H1 (cell line): ENCODE results near the gene BHMT. TPM values are rescaled to one million over a fixed set of nuclear protein-coding genes. Genes with fewer than 3 reads are reported as not detected.

ENCODE experiments used
- CTCF ChIA-PET: fragments of 300-600 bp; sonication (Branson Sonifier 250); formaldehyde crosslinking; loops from one replicate; lab custom pipeline; 2021; ENCODE audit not compliant: partially characterized antibody; lab: Charles Lee
- POLR2A ChIA-PET: fragments of 300-600 bp; sonication (Branson Sonifier 250); formaldehyde crosslinking; loops from one replicate; lab custom pipeline; 2021; ENCODE audit warnings: inconsistent platforms; ENCODE audit not compliant: partially characterized antibody; lab: Charles Lee
- DNase-seq, 2 experiments: peaks; one replicate each; pipeline versions ENCODE4 v3.0.0 to v3.0.0-alpha.2; 2010 to 2022; ENCODE audit warnings: low spot score in 2 of 2, low read depth in 1 of 2, mixed read lengths in 1 of 2
- FAIRE-seq: peaks from 2 replicates; lab custom pipeline; 2011; peaks lifted over from hg19 to GRCh38; lab: Jason Lieb, UNC
- H2AFZ ChIP-seq: 2 replicates; pipeline ENCODE4 v1.8.1; 2012; ENCODE audit warnings: low read length, inconsistent platforms
- H2AK5ac ChIP-seq: 2 replicates; pipeline ENCODE4 v1.6.1; 2013; ENCODE audit warnings: low read depth, low read length
- H2BK120ac ChIP-seq: replicated peaks from 2 replicates; pipeline ENCODE3; 2013; ENCODE audit warnings: low read depth, low read length, inconsistent platforms
- H2BK12ac ChIP-seq: 2 replicates; pipeline ENCODE4 v1.6.1; 2013; ENCODE audit warnings: low read depth, low read length
- H2BK15ac ChIP-seq: 2 replicates; pipeline ENCODE4 v1.6.1; 2013; ENCODE audit warnings: low read length
- H2BK20ac ChIP-seq: 2 replicates; pipeline ENCODE4 v1.6.1; 2013; ENCODE audit warnings: low read length
- H2BK5ac ChIP-seq: 2 replicates; pipeline ENCODE4 v1.6.1; 2013; ENCODE audit warnings: low read depth, low read length
- H3K14ac ChIP-seq: 2 replicates; pipeline ENCODE4 v1.6.1; 2013; ENCODE audit warnings: inconsistent platforms; ENCODE audit not compliant: insufficient read length
- H3K18ac ChIP-seq: 2 replicates; pipeline ENCODE4 v1.6.1; 2013; ENCODE audit warnings: low read length; ENCODE audit errors: extremely low read depth
- H3K23ac ChIP-seq: 2 replicates; pipeline ENCODE4 v1.6.1; 2013; ENCODE audit warnings: inconsistent platforms; ENCODE audit not compliant: insufficient read length
- H3K23me2 ChIP-seq: 2 replicates; pipeline ENCODE4 v1.6.1; 2013; ENCODE audit warnings: low read depth, low read length
- H3K27ac ChIP-seq: 2 replicates; pipeline ENCODE4 v1.6.1; 2011; ENCODE audit warnings: low read depth, low read length, inconsistent platforms
- H3K27me3 ChIP-seq, 4 experiments: replicated peaks in 1 of 4; 1 replicate in 1 of 4; 2 replicates in 3 of 4; pipeline versions ENCODE4 v1.6.1 to v1.8.1; 2011 to 2013; ENCODE audit warnings: low read length in 3 of 4, mild to moderate bottlenecking in 3 of 4, inconsistent platforms in 2 of 4, mixed read lengths in 2 of 4, moderate library complexity in 1 of 4; ENCODE audit not compliant: control insufficient read depth in 3 of 4, insufficient read depth in 3 of 4; ENCODE audit errors: extremely low read depth in 1 of 4
- H3K36me3 ChIP-seq, 4 experiments: 2 replicates each; pipeline versions ENCODE4 v1.6.1 to v1.8.1; 2011 to 2013; ENCODE audit warnings: mild to moderate bottlenecking in 4 of 4, low read length in 3 of 4, moderate library complexity in 2 of 4, control low read depth in 1 of 4, inconsistent platforms in 1 of 4; ENCODE audit not compliant: insufficient read depth in 4 of 4, control insufficient read depth in 2 of 4
- H3K4ac ChIP-seq: replicated peaks from 2 replicates; pipeline ENCODE3; 2013; ENCODE audit warnings: low read length, low read depth, mixed read lengths, inconsistent platforms; ENCODE audit not compliant: insufficient read length
- H3K4me1 ChIP-seq, 4 experiments: replicated peaks in 1 of 4; 1 replicate in 1 of 4; 2 replicates in 3 of 4; pipeline versions ENCODE4 v1.6.1 to v1.8.1; 2011 to 2013; ENCODE audit warnings: low read length in 3 of 4, inconsistent platforms in 2 of 4, mixed read lengths in 1 of 4; ENCODE audit not compliant: insufficient read depth in 4 of 4, control insufficient read depth in 3 of 4
- H3K4me2 ChIP-seq, 2 experiments: 2 replicates each; pipeline versions ENCODE4 v1.6.1 to v1.8.1; 2011 to 2013; ENCODE audit warnings: low read depth in 2 of 2, low read length in 2 of 2, control low read depth in 1 of 2, inconsistent platforms in 1 of 2, mild to moderate bottlenecking in 1 of 2; ENCODE audit not compliant: insufficient read depth in 1 of 2
- H3K4me3 ChIP-seq, 4 experiments: fragments of 200-600, 300-600 bp in 1 of 4; sonication (generic), shearing (Covaris generic), sonication (Bioruptor Twin) in 1 of 4; 2 replicates each; pipeline versions ENCODE4 v1.5.1 to v1.8.1; 2011 to 2016; ENCODE audit warnings: low read length in 4 of 4, low read depth in 3 of 4, control low read depth in 2 of 4, inconsistent platforms in 2 of 4, mild to moderate bottlenecking in 2 of 4, mixed read lengths in 1 of 4, moderate library complexity in 1 of 4; ENCODE audit not compliant: insufficient read depth in 2 of 4; ENCODE audit errors: extremely low read depth in 1 of 4
- H3K56ac ChIP-seq: replicated peaks from 2 replicates; pipeline ENCODE3; 2013; ENCODE audit warnings: low read depth, mild to moderate bottlenecking, mixed read lengths, low read length, inconsistent platforms; ENCODE audit not compliant: insufficient read length
- H3K79me1 ChIP-seq: 2 replicates; pipeline ENCODE4 v1.6.1; 2013; ENCODE audit warnings: low read depth, low read length, control low read depth
- H3K79me2 ChIP-seq, 2 experiments: 2 replicates each; pipeline versions ENCODE4 v1.6.1 to v1.8.1; 2012 to 2013; ENCODE audit warnings: low read length in 2 of 2, mild to moderate bottlenecking in 2 of 2, inconsistent platforms in 1 of 2; ENCODE audit not compliant: insufficient read depth in 2 of 2, control insufficient read depth in 1 of 2
- H3K9ac ChIP-seq, 4 experiments: replicated peaks in 1 of 4; 1 replicate in 1 of 4; 2 replicates in 3 of 4; pipeline versions ENCODE4 v1.6.1 to v1.8.1; 2011 to 2013; ENCODE audit warnings: low read depth in 3 of 4, low read length in 3 of 4, control low read depth in 2 of 4, mild to moderate bottlenecking in 2 of 4, moderate library complexity in 2 of 4, inconsistent platforms in 1 of 4; ENCODE audit errors: extremely low read depth in 1 of 4
- H3K9me3 ChIP-seq, 2 experiments: 2 replicates each; pipeline versions ENCODE4 v1.6.1 to v1.8.1; 2012 to 2013; ENCODE audit warnings: mild to moderate bottlenecking in 2 of 2, moderate library complexity in 2 of 2, control low read depth in 1 of 2, inconsistent platforms in 1 of 2, low read depth in 1 of 2, low read length in 1 of 2, mixed read lengths in 1 of 2; ENCODE audit not compliant: insufficient read depth in 2 of 2
- H4K20me1 ChIP-seq, 2 experiments: replicated peaks in 1 of 2; 2 replicates each; pipeline versions ENCODE3 to v1.8.1; 2011 to 2013; ENCODE audit warnings: inconsistent platforms in 2 of 2, low read length in 2 of 2, mild to moderate bottlenecking in 1 of 2; ENCODE audit not compliant: insufficient read depth in 2 of 2, control insufficient read depth in 1 of 2
- H4K5ac ChIP-seq: 2 replicates; pipeline ENCODE4 v1.6.1; 2013; ENCODE audit warnings: low read length, low read depth, mixed read lengths, inconsistent platforms; ENCODE audit not compliant: insufficient read length
- H4K8ac ChIP-seq: 2 replicates; pipeline ENCODE4 v1.8.0; 2013; ENCODE audit warnings: mild to moderate bottlenecking, moderate library complexity, low read length, inconsistent platforms; ENCODE audit not compliant: insufficient read depth; ENCODE audit errors: extremely low read depth
- H4K91ac ChIP-seq: replicated peaks from 2 replicates; pipeline ENCODE3; 2013; ENCODE audit warnings: low read length, mixed read lengths, inconsistent platforms; ENCODE audit not compliant: insufficient read length
- BACH1 ChIP-seq: IDR thresholded peaks from 2 replicates; pipeline ENCODE4 v1.6.1; 2012; ENCODE audit warnings: low read length, improper control_type of control experiment
- BCL11A ChIP-seq, 2 experiments: IDR thresholded peaks; one replicate each; pipeline ENCODE4 v1.6.1; 2011; ENCODE audit warnings: low read depth in 2 of 2, low read length in 2 of 2, mild to moderate bottlenecking in 2 of 2
- CHD1 ChIP-seq: IDR thresholded peaks from 2 replicates; pipeline ENCODE4 v1.6.1; 2012; ENCODE audit warnings: low read depth, low read length, improper control_type of control experiment
- CREB1 ChIP-seq: IDR thresholded peaks from 2 replicates; pipeline ENCODE4 v1.6.1; 2012; ENCODE audit warnings: inconsistent platforms
- MAFK ChIP-seq: IDR thresholded peaks from 2 replicates; pipeline ENCODE4 v1.6.1; 2012; ENCODE audit warnings: low read depth, mild to moderate bottlenecking, improper control_type of control experiment, low read length
- POLR2A ChIP-seq, 2 experiments: IDR thresholded peaks; 1 replicate in 1 of 2; 2 replicates in 1 of 2; pipeline ENCODE4 v1.6.1; 2011; ENCODE audit warnings: low read depth in 2 of 2, low read length in 2 of 2, mild to moderate bottlenecking in 2 of 2; ENCODE audit errors: control extremely low read depth in 1 of 2
- SIN3A ChIP-seq, 2 experiments: IDR thresholded peaks in 1 of 2; conservative IDR thresholded peaks in 1 of 2; 2 replicates each; pipeline ENCODE4 v1.6.1; 2011 to 2012; ENCODE audit warnings: low read length in 2 of 2, improper control_type of control experiment in 1 of 2, low read depth in 1 of 2, mild to moderate bottlenecking in 1 of 2
- WGBS, 2 experiments: shearing (Covaris generic) in 1 of 2; methylation state at CpG; one replicate each; pipeline versions ENCODE4 v1.1.6 to v1.1.7; 2013 to 2015; ENCODE audit warnings: low lambda C conversion rate in 2 of 2, mixed read lengths in 2 of 2, inconsistent platforms in 1 of 2, low coverage in 1 of 2, missing lambda C conversion rate in 1 of 2; ENCODE audit not compliant: insufficient replicate concordance in 2 of 2, insufficient coverage in 1 of 2, insufficient read length in 1 of 2; ENCODE audit errors: extremely low coverage in 1 of 2, missing lambda C conversion rate in 1 of 2; 5-methylcytosine and 5-hydroxymethylcytosine counted together
- polyA plus RNA-seq, 7 experiments: library from polyadenylated mRNA; depleted of rRNA in 3 of 7; stranded (reverse) in 5 of 7; unstranded in 2 of 7; fragments of >200 nt in 5 of 7; fragments of 200-250 nt in 2 of 7; gene quantifications; 1 replicate in 5 of 7; 2 replicates in 1 of 7; 4 replicates in 1 of 7; pipeline versions ENCODE4 v1.2.1 to v1.2.3, GENCODE V29; 2011 to 2013; ENCODE audit warnings: missing spikeins in 2 of 7, mixed read lengths in 2 of 7
- total RNA-seq: library from RNA; stranded (reverse); fragmentation: NEBNext Ultra II Directional; extraction: Animal tissue kit (Norgen Biotek cat#: 25700); gene quantifications from 2 replicates; pipeline ENCODE4 v1.2.1, GENCODE V29; 2021
- TF ChIP-seq, protein P1 (sequence below): IDR thresholded peaks from 2 replicates; pipeline ENCODE4 v1.6.1; 2011; ENCODE audit warnings: low read depth, mild to moderate bottlenecking, low read length; ENCODE audit not compliant: insufficient read depth

Gene BHMT
- total and polyA plus RNA-seq, 2 of the 8 experiments (the other 6 are each of a cell fraction or from before 2014, with no cell fraction given), result 0.54 to 1.6 TPM

GRCh38 chr5:79070350-79070667 lies 41.3 kb upstream of the BHMT start:
- DNase-seq, result no peak
- Histone ChIP-seq H3K23ac (no peak overlapping the region), H3K56ac (no peak overlapping the region), H3K79me1 (no peaks in the 10 kb centered on the region), H2AFZ (no peak overlapping the region), H3K27ac (no peak overlapping the region), H3K18ac (no peak overlapping the region), H3K23me2 (no peaks in the 10 kb centered on the region), H3K9ac (no peak overlapping the region), H4K20me1 (no peaks in the 10 kb centered on the region), H2BK12ac (no peak overlapping the region), H4K8ac (no peak overlapping the region), H2BK5ac (no peak overlapping the region; the same call in 1 of the 2 replicates), H3K79me2 (no peaks in the 10 kb centered on the region), H2BK15ac (no peak overlapping the region), H3K14ac (no peak overlapping the region), H4K5ac (no peak overlapping the region), H3K9me3 (no peaks in the 10 kb centered on the region; a peak in 2 of 4 replicates), H2BK20ac (no peak overlapping the region), H3K4me2 (no peak overlapping the region), H3K4me3 (no peak overlapping the region), H4K91ac (no peak overlapping the region), H3K27me3 (no peaks in the 10 kb centered on the region), H2BK120ac (no peak overlapping the region), H3K4me1 (no peaks in the 10 kb centered on the region), H2AK5ac (0 out of 2 replicates have a peak overlapping the region, but pooled peaks have one; percentile 28), H3K36me3 (no peaks in the 10 kb centered on the region), H3K4ac (no peak overlapping the region)
- FAIRE-seq, result no peak
- ChIA-PET POLR2A (no interaction called here), CTCF (interaction anchor here (0.7 to 1.3 kb wide), 6 partner anchors 9 to 48 kb away, joined by 3 to 5 read pairs (median 3); no protein-coding TSS in a partner anchor)
- WGBS, 2 experiments, result 89% methylated on average over 9 of the region's 9 CpGs; no CpG with 5 or more reads in 1 of the 2 experiments
- TF ChIP-seq POLR2A (IDR thresholded peaks at IDR 0.05; ENCODE audit: control extremely low read depth in 1 of 2, low read depth in 2 of 2, low read length in 2 of 2) (no peak), BACH1 (peak; percentile 60; the same call in 1 of the 2 replicates), MAFK (peak; percentile 26; the same call in 1 of the 2 replicates), CREB1 (no peak), CHD1 (no peak), SIN3A (conservative IDR thresholded peaks at IDR 0.05 in 1 of 2, IDR thresholded peaks at IDR 0.05 in 1 of 2; ENCODE audit: low read depth in 1 of 2, low read length in 2 of 2) (no peak), BCL11A (IDR thresholded peaks at IDR 0.05; ENCODE audit: low read depth in 2 of 2, low read length in 2 of 2) (no peak)
- TF ChIP-seq, protein P1, sequence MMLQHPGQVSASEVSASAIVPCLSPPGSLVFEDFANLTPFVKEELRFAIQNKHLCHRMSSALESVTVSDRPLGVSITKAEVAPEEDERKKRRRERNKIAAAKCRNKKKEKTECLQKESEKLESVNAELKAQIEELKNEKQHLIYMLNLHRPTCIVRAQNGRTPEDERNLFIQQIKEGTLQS, result no peak
